Cerebellar nuclear complex (tissue), 1 donor: ENCODE data around the gene C16orf92.
"Not testable (repeated sequence)": the region's sequence is repeated elsewhere in the genome, so short reads cannot be mapped to it uniquely, and the experiment has no call there.

Source experiments
- DNase-seq, 2 experiments: peaks; one replicate each; lab custom pipeline; 2025; lab: John Stamatoyannopoulos, UW

The C16orf92 gene

GRCh38 chr16:30005341-30006094, 17.5 kb upstream of the C16orf92 start:
- DNase-seq: no peak

GRCh38 chr16:30006095-30006473, 16.9 kb upstream of the C16orf92 start:
- no peak for DNase-seq

GRCh38 chr16:30006659-30007377, 16.2 kb upstream of the C16orf92 start:
- DNase-seq: no peak

- no peak for DNase-seq
Measured at GRCh38 chr16:30007378-30007895, 15.6 kb upstream of the C16orf92 start.

- DNase-seq: no peak
Measured at GRCh38 chr16:30009085-30009862, 13.7 kb upstream of the C16orf92 start.

- DNase-seq: no peak
Measured at GRCh38 chr16:30009990-30010843, 12.8 kb upstream of the C16orf92 start.

GRCh38 chr16:30010844-30011713, 11.9 kb upstream of the C16orf92 start, which contains the start of gene DOC2A:
TSS of gene DOC2A (minus strand) at chr16:30011027. CDS start at chr16:30010222, 805 bp downstream.
- DNase-seq: no peak

- DNase-seq: no peak
Measured at GRCh38 chr16:30011714-30012504, 11.1 kb upstream of the C16orf92 start.

- not testable (repeated sequence) for DNase-seq
Measured at GRCh38 chr16:30012598-30012997, 10.4 kb upstream of the C16orf92 start.

GRCh38 chr16:30015450-30015849, 7.5 kb upstream of the C16orf92 start:
- DNase-seq: not testable (repeated sequence)

GRCh38 chr16:30016555-30017276, 6.3 kb upstream of the C16orf92 start:
- no peak for DNase-seq

- DNase-seq: no peak
Measured at GRCh38 chr16:30017277-30017656, 5.7 kb upstream of the C16orf92 start.

- not testable (repeated sequence) for DNase-seq
Measured at GRCh38 chr16:30017937-30018336, 5.1 kb upstream of the C16orf92 start.

- DNase-seq: no peak
Measured at GRCh38 chr16:30018731-30019158, 4.3 kb upstream of the C16orf92 start.

- DNase-seq: no peak
Measured at GRCh38 chr16:30023586-30023985, 588 bp downstream of the C16orf92 start.

- DNase-seq: no peak
Measured at GRCh38 chr16:30024451-30024850, 1.5 kb downstream of the C16orf92 start.

GRCh38 chr16:30025156-30025555, 2.2 kb downstream of the C16orf92 start:
- no peak for DNase-seq

- DNase-seq: no peak
Measured at GRCh38 chr16:30025574-30025973, 2.6 kb downstream of the C16orf92 start.

GRCh38 chr16:30026449-30026848, 3.5 kb downstream of the C16orf92 start:
- no peak for DNase-seq
